Choroid plexus epithelial cell (primary cell): Measurements from ENCODE around the gene GLRX.

Source experiments
- DNase-seq: peaks from one replicate; pipeline ENCODE4 v3.0.0-alpha.2; 2010; ENCODE audit warnings: low read depth
- H3K4me3 ChIP-seq: 2 replicates; pipeline ENCODE4 v1.5.1; 2011; ENCODE audit warnings: low read depth, mild to moderate bottlenecking, control low read depth, low read length, moderate library complexity
- CTCF ChIP-seq: conservative IDR thresholded peaks from 2 replicates; pipeline ENCODE4 v1.5.1; 2011; ENCODE audit warnings: low read depth, mild to moderate bottlenecking, control low read depth, inconsistent platforms, low read length, moderate library complexity

GLRX gene

GRCh38 chr5:95768731-95769130, 53.8 kb downstream of the GLRX start:
- no peak overlapping the region for H3K4me3 ChIP-seq
- TF ChIP-seq CTCF: no peak
- no peak for DNase-seq

GRCh38 chr5:95763941-95764340, 58.6 kb downstream of the GLRX start:
- no peak for DNase-seq
- TF ChIP-seq CTCF: no peak

More at GRCh38 chr5:95763941-95764340, 58.6 kb downstream of the GLRX start:
- no peak overlapping the region for H3K4me3 ChIP-seq
